HT-29 (cell line): ENCODE data around the gene APOC1. TPM values are rescaled to one million over a fixed set of nuclear protein-coding genes. Genes with fewer than 3 reads are reported as not detected.
"Not testable (repeated sequence)": the region's sequence is repeated elsewhere in the genome, so short reads cannot be mapped to it uniquely, and the experiment has no call there.

Experiments
- DNase-seq: peaks from one replicate; pipeline ENCODE4 v3.0.0-alpha.2; 2015; ENCODE audit warnings: low spot score
- total RNA-seq: library from RNA; depleted of rRNA; stranded (reverse); fragments of >200 nt; shearing (Covaris generic); gene quantifications from 2 replicates; pipeline ENCODE4 v1.2.3, GENCODE V29; 2014

APOC1 gene
- total RNA-seq, 1 experiment from 2014 or later, result 0.28 TPM

DNA sequence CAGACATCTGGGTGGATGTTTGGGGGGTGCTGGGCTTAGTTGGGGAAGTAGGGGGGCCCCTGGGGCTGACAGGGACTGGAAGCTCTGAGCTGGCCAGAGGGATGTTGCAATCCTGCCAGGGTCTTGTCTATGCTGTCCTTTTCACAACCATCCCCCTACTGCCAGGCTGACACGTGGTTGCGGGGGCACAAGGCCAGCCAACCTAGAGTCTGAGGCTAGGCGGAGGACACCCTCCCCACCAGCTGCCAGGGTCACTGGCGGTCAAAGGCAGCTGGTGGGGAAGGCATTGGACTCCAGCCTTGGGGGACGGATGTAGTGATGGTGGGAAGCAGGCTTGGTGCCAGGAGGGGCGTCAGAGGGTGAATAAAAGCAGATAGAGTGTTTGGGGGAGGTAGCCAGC is 1.6 kb upstream of the APOC1 start:
- DNase-seq, result no peak

DNA sequence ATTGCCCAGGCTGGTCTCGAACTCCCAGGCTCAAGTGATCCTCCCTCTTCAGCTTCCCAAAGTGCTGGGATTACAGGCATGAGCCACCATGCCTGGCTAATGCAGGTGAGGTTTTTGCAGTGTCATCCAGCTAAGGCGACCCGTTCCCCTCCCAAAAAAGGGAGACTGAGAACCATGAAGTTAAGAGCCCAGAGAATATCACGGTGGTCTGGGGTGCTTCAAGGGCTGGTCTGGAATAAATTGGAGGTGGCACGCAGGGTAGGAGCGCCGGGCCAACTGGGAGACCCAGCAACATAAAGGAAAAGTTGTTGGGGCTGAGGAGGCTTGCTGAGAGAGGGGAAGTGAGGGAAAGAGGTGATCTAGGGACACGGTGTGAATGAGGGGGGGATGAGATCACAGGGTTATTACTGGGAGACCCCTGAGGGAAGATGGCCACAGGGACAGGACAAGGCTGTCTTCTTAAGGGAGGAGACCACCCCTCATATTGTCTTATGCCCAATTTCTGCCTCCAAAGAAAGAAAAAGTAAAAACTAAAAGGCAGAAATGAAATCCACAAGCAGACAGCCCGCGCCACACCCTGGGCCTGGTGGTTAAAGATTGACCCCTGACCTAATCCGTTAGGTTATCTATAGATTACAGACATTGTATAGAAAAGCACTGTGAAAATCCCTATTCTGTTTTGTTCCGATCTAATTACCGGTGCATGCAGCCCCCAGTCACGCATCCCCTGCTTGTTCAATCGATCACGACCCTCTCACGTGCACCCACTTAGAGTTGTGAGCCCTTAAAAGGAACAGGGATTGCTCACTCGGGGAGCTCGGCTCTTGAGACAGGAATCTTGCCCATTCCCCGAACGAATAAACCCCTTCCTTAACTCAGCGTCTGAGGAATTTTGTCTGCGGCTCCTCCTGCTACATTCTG is 636 bp upstream of the APOC1 start:
- DNase-seq, result not testable (repeated sequence)

DNA sequence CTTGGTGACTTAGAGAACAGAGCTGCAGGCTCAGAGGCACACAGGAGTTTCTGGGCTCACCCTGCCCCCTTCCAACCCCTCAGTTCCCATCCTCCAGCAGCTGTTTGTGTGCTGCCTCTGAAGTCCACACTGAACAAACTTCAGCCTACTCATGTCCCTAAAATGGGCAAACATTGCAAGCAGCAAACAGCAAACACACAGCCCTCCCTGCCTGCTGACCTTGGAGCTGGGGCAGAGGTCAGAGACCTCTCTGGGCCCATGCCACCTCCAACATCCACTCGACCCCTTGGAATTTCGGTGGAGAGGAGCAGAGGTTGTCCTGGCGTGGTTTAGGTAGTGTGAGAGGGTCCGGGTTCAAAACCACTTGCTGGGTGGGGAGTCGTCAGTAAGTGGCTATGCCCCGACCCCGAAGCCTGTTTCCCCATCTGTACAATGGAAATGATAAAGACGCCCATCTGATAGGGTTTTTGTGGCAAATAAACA is 9.9 kb downstream of the APOC1 start:
- DNase-seq, result no peak

DNA sequence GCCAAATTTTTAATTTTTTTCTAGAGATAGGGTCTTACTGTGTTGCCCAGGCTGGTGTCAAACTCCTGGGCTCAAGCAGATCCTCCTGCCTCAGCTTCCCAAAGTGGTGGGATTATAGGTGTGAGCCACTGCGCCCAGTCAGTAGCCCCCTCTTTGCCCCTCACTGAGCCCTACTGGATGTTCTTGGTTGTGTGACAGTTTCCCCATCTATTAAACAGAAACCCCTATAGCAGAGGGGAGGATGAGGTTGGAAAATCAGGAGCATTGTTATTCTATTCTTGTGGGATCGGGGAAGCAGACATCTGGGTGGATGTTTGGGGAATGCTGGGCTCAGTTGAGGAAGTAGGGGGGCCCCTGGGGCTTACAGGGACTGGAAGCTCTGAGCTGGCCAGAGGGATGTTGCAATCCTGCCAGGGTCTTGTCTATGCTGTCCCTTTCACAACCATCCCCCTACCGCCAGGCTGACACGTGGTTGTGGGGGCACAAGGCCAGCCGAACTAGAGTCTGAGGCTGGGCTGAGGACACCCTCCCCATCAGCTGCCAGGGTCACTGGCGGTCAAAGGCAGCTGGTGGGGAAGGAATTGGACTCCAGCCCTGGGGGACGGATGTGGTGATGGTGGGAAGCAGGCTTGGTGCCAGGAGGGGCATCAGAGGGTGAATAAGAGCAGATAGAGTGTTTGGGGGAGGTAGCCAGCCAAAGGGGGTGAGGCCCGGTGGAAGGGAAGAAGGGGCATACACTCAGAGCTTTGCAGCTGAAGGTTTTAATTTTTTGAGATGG is 10.9 kb downstream of the APOC1 start:
- DNase-seq, result no peak

DNA sequence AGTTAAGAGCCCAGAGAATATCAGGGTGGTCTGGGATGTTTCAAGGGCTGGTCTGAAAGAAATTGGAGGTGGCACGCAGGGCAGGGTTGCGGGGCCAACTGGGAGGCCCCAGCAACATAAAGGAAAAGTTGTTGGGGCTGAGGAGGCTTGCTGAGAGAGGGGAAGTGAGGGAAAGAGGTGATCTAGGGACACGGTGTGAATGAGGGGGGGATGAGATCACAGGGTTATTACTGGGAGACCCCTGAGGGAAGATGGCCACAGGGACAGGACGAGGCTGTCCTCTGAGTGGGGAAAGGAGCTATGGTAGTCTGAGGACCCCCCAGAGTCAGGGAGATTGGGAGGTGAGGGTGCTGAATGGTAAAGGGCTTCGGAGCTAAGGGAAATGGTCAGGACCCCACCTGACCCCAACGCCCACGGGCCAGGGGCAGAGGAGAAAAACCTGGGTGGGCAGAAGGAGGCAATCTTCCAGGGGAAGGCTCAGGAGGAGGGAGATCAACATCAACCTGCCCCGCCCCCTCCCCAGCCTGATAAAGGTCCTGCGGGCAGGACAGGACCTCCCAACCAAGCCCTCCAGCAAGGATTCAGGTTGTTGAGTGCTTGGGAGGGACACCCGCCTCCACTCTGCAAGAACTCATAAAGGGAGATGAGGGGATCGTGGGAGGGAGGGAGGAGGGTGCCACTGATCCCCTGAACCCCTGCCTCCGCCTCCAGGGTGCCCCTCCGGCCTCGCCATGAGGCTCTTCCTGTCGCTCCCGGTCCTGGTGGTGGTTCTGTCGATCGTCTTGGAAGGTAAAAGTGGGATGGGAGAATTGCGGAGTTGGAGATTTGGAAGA is 12.1 kb downstream of the APOC1 start:
- not testable (repeated sequence) for DNase-seq

DNA sequence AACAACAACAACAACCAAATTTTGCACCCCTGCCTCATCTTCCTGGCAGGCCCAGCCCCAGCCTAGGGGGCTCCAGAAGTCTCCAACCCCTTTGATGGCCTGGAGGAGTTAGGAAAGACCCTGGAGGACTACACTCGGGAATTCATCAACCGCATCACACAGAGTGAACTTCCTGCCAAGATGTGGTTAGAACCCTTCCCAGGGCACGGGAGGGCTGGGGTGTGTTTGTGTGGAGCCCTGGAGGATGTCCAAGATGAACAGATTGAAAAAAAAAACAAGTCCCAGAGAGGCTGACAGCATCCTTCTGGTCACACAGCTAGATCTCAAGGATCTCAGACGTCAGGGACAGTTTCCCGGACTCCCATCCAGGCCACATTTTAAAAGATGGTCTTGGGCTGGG is 13.3 kb downstream of the APOC1 start:
- no peak for DNase-seq

DNA sequence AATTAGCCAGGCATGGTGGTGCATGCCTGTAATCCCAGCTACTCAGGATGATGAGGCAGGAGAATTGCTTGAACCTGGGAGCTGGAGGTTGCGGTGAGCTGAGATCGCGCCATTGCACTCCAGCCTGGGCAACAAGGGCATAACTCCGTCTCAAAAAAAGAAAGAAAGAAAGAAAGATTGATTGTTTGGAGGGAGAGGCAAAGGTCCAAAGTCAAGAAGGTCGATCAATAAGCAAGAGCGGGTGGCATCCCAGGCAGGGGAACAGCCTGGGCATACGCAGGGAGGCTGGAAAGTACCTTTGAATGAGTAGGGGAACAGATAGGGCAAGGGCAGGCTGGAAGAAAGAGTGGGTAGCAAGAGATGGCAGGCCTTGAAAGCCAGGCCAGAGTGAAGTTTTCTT is 15.7 kb downstream of the APOC1 start:
- DNase-seq, result no peak

DNA sequence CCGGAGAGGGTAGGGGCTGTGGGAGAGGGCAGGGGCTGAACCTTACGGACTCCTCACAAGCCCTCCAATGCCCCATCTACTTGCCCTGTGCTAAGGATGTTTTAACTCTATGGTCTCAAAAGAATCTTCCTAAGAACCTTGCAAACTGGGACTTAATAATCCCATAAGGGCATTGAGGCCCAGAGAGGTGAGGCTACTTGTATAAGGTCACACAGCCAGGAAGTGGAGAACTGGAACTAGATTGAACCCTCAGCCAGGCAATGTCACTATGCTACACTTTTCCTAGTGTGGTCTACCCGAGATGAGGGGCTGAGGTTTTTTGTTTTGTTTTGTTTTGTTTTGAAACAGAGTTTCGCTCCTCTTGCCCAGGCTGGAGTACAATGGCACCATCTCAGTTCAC is 17.1 kb downstream of the APOC1 start:
- no peak for DNase-seq

DNA sequence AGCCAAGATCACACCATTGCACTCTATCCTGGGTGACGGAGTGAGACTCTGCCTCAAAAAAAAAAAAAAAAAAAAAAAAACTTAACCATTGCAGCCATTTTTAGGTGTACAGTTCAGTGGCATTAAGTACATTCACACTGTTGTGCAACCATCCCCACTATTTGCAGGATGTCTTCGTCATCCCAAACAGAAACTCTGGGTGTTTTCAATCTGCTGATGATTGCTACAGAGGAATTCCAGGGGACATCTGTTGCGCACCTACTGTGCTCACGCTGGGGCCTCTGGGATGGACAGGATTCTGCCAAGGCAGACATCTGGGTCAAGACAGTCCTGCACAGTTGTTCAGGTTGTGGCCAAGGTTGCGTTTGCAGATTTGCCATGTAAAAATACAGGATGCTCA is 25.3 kb downstream of the APOC1 start:
- DNase-seq, result no peak

DNA sequence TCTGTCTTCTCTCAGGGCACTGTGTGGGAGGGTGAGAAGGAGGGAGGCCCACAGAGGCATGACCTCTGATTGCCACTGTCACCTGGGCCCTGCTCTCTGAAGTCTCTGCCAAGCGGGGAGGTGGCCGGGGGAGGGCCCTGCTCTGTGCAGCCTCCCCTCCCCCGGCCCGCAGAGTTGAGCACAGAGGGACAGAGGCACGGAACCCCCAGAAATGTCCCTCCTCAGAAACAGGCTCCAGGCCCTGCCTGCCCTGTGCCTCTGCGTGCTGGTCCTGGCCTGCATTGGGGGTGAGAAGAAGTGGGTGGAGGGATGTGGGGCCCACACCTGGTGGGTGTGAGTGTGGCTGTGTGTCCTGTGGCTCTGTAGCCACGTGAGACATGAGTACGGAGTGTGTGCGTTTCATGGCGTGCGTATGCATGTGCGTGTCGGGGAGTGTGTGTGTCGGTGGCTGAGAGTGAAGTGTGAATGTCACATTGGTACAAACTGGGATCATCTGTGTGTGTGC is 27.7 kb downstream of the APOC1 start, which contains the start of gene APOC4:
Gene APOC4, plus strand, starts transcription at position 171 of the 505 bp plus-strand sequence. Its CDS starts 41 bp downstream, at position 212.
- no peak for DNase-seq

DNA sequence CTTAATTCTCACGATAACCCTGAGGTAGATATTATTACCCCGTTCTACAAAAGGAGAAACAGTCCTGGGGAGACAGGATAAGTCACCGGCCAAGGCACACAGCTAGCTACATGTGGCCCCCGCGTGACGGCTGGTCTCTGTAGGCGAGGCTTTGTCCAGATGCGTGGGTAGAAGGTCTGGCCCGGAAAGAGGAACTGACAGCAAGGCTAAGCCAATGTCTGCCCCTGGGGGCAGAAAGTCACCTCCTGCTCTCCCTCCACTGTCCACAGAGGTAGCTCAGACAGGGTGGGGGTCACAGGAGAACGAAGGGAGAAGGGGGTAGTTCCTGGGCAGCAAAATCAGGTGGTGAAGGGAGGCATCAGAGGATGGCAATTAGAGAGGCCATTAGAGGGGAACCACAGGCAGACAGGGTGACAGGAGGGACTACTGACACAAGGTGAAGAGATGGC is 29.4 kb downstream of the APOC1 start:
- DNase-seq, result no peak

DNA sequence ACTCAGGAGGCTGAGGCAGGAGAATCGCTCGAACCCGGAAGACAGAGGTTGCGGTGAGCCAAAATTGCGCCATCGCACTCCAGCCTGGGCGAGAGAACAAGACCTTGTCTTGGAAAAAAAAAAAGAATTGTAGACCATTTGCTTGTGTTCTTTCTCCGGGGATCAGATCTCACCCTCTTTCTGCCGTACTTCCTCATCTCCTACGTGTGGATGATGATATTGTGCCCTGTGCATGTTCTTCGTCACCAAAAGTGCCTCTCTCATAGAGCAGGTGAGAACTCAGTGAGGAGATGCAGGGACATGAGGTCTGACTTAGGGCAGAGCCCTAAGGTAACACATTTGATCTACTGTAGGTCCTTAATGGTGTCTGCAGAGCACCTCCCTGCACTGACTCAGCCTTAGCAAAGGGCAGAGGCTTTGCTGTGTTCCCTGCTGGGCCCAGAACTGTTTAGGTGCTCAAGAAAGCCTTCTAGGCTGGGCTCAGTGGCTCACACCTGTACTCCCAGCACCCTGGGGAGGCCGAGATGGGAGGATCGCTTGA is 32.7 kb downstream of the APOC1 start:
- DNase-seq, result no peak

DNA sequence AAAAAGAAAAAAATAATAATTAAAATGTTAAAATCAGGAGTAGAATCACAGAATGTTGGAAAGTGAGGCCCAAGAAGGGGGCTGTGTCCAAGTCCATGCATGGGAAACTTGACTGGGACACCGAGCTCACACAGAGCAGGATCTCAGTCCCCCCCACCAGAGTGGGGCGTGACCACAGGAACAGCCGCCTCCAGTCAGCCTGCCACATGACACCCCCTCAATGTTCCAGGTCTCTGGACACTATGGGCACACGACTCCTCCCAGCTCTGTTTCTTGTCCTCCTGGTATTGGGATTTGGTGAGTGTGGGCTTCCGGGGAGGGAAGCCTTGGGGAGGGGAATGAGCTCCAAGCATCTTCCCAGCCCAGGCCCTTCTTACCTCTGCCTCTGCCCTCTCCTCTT is 33.8 kb downstream of the APOC1 start:
- DNase-seq, result no peak

DNA sequence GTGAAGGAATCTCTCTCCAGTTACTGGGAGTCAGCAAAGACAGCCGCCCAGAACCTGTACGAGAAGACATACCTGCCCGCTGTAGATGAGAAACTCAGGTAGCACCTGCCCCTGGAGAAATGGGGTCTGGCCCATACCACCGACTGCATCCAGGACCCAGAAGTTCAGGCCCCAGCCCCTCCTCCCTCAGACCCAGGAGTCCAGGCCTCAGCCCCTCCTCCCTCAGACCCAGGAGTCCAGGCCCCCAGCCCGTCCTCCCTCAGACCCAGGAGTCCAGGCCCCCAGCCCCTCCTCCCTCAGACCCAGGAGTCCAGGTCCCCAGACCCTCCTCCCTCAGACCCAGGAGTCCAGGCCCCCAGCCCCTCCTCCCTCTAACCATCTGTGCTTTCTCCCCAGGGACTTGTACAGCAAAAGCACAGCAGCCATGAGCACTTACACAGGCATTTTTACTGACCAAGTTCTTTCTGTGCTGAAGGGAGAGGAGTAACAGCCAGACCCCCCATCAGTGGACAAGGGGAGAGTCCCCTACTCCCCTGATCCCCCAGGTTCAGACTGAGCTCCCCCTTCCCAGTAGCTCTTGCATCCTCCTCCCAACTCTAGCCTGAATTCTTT is 34.5 kb downstream of the APOC1 start:
- no peak for DNase-seq

DNA sequence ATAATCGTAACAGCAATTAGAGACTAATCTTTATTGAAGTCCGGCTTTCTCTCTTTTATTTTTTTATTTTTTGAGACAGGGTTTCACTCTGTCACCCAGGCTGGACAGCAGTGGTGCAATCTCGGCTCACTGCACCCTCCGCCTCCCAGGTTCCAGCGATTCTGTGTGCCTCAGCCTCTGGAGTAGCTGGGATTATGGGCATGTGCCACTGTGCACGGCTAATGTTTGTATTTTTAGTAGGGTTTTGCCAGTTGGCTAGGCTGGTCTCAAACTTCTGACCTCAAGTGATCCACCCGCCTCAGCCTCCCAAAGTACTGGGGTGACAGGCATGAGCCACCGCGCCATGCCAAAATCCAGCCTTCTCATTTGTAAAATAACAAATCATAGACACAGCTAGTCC is 35.1 kb downstream of the APOC1 start:
- DNase-seq, result no peak

DNA sequence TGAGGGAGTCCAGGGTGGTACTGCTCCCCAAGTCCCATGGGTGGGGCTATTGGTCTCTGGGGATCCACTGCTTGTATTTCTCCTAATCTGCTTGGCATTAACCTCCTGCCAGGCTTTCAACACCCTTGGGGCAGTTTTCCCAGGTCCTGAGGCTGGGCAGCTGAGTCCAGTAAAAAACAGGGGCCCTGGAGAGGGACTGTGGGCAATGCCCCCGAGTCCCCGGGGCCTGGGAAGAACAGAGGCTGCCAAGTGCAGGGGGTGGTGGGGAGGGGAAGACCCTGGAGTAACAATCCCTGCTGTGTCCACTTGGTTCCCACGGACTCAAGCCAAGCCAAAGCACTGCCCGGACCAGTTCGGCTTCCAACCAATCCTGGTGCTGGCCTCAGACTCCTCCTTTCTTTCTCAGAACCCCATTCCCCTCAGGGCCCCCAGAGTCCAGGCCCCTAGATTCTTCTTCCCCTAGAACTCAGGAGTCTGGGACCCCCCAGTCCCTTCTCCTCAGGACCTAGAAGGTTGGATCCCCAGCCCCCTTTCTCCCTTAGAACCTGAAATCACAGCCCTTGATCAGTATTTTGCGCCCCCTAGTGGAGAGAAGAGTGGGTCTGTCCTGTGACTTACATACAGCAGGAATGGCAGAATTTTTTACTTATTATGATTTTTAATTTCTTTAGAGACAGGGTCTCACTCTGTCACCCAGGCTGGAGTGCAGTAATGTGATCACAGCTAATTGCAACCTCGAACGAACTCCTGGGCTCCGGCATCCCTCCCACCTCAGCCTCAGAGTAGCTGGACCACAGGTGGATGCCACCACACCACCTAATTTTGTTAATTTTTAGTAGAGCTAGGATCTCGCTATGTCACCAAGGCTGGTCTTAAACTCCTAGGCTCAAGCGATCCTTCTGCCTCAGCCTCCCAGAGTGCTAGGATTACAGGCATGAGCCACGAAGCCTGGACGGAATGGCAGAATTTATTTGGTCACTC is 37.1 kb downstream of the APOC1 start:
- peak; percentile 93 for DNase-seq

DNA sequence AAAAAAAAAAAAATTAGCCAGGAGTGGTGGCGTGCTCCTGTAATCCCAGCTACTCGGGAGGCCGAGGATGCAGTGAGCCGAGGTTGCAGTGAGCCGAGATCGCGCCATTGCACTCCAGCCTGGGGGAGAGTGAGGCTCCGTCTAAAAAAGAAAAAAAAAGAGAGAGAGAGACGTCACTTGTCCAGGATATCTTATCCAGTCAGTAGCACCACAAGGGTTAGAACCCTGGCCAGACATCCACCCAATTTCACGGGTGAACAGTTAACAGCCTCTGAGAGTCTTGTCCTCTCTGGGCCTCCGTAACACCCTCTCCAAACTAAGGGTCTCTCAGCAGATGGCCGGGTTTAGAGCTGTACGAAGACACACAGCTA is 39.9 kb downstream of the APOC1 start:
- DNase-seq, result no peak

DNA sequence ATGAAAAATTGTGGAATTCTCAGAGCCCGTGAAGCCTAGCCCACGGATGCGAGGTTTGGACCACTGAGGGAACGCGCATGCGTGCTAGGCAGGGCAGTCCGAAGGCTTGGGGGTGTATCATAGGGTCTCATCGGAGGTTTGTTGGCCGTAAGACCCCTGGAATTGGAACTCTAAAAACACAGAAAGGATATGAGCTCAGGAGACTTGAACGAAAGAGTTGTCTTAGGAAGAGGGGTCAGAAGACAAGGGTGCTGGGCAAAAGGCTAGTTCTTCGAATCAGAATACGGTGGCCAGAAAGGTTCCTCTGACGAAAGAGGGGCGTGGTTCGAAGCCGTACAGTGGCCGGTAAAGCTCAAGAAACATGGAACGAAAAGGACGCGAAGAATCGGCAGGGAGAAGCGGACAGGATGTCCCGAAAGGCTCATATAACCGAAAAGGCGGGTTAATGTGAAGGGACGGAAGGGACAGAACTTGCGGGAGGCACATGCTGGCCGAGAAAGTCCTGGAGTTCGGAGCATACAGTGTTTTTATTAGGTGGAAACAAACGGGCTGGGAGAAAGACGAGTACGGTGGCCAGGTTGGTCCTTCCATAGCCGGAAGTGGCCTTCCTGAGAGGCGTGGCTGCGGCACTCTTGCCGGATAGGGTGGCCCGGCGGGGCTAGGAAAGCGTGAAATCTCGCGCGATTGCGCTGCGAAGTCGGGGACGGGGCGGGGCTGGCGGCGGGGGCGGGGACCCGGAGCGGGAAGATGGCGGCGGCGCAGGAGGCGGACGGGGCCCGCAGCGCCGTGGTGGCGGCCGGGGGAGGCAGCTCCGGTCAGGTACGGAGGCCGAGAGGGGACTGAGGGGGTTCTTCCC is 40.5 kb downstream of the APOC1 start, which contains the start of gene CLPTM1:
Gene CLPTM1, plus strand, starts transcription at position 732 of the 856 bp plus-strand sequence. Its CDS starts 16 bp downstream, at position 748.
- peak; percentile 99 for DNase-seq
